ENCODE data around the gene KLHL42. TPM values are rescaled to one million over a fixed set of nuclear protein-coding genes. Genes with fewer than 3 reads are reported as not detected.
A peak's percentile ranks its signal among the peaks of the same experiment; 100 is the strongest.

KLHL42 gene
- total and polyA plus RNA-seq, 9 of the 15 experiments (the other 6 are each of a cell fraction or from before 2014, with no cell fraction given), result 1.5 to 11.8 (median 9.6) TPM

GRCh38 chr12:27843714-27844245, 63.7 kb downstream of the KLHL42 start (continued):
- TF ChIP-seq RBM17 (IDR thresholded peaks at IDR 0.05; ENCODE audit: borderline replicate concordance, low read depth, low read length) (no peak), UBTF (IDR thresholded peaks at IDR 0.05; ENCODE audit: borderline replicate concordance in 1 of 2, low read depth in 2 of 2, low read length in 2 of 2) (0 out of 4 replicates have a peak, but pooled peaks of 1 of the 2 experiments have one; percentile 15), TBL1XR1 (IDR thresholded peaks at IDR 0.05; ENCODE audit: low read length in 2 of 2) (peak in 1 of 2 experiments; percentile 45; a peak in 1 of 4 replicates), GTF2E2 (tag; IDR thresholded peaks at IDR 0.05) (no peak), ETV5 (CRISPR knock-in tag; IDR thresholded peaks at IDR 0.05; ENCODE audit: low read depth) (no peak), DACH1 (IDR thresholded peaks at IDR 0.05; ENCODE audit: partially characterized antibody) (peak; percentile 48), E2F6 (IDR thresholded peaks at IDR 0.05; ENCODE audit: borderline replicate concordance in 1 of 2, extremely low read depth in 1 of 2, insufficient read depth in 1 of 2, insufficient read length in 1 of 2, low read depth in 1 of 2, low read length in 1 of 2, poor library complexity in 1 of 2, severe bottlenecking in 1 of 2) (peak in 1 of 2 experiments; percentile 47), CREBBP (IDR thresholded peaks at IDR 0.05; ENCODE audit: low read depth, low read length) (no peak), FOXA1 (IDR thresholded peaks at IDR 0.05; ENCODE audit: borderline replicate concordance) (peak; percentile 19; the same call in 1 of the 2 replicates), NFE2 (IDR thresholded peaks at IDR 0.05; ENCODE audit: low read depth) (peak; percentile 26), CHD4 (IDR thresholded peaks at IDR 0.05; ENCODE audit: insufficient read depth, insufficient replicate concordance, low read depth, low read length, poor library complexity, severe bottlenecking) (no peak), SOX6 (IDR thresholded peaks at IDR 0.05) (peak; percentile 59; the same call in 1 of the 2 replicates), CBX5 (IDR thresholded peaks at IDR 0.05; ENCODE audit: borderline replicate concordance, low read depth) (no peak), ZBTB43 (CRISPR knock-in tag; IDR thresholded peaks at IDR 0.05) (no peak), ZNF639 (CRISPR knock-in tag; conservative IDR thresholded peaks at IDR 0.05 in 1 of 2, IDR thresholded peaks at IDR 0.05 in 1 of 2) (peak in 1 of 2 experiments; percentile 53; a peak in 2 of 4 replicates), ATF1 (CRISPR knock-in tag; IDR thresholded peaks at IDR 0.05) (no peak), ATF1 (tag; IDR thresholded peaks at IDR 0.05) (no peak), EP300 (IDR thresholded peaks at IDR 0.05; ENCODE audit: low read length) (peak; percentile 72), ADNP (tag; IDR thresholded peaks at IDR 0.05) (no peak), RBBP5 (IDR thresholded peaks at IDR 0.05; ENCODE audit: borderline replicate concordance, insufficient read depth, low read length, poor library complexity, severe bottlenecking) (no peak)

Data from K562 (cell line).